GM18511 (cell line): ENCODE data around the gene C21orf58.

Experiments
- ATAC-seq: cut with Tn5 transposase; IDR thresholded peaks from one replicate; pipeline ENCODE4 v1.9.1; 2021; ENCODE audit warnings: mild to moderate bottlenecking, moderate library complexity; ENCODE audit not compliant: unreplicated experiment

The C21orf58 gene

DNA sequence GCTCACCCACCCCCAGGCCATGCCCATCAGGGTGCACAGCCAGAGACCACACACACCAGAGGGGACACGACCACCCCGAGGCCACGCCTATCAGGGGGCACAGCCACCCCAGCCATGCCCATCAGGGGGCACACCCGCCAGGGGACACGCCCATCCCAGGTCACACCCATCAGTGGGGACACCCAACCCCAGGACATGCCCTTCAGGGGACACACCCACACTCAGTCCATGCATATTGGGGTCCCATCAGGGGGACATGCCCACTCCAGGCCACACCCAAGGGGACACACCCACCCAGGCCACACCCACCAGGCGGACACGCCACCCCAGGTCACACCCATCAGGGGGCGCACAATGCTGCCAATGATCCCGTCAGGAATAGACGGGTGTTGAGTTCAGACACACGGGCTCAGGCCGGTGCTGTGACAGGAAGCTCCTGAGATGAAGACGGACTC lies 59.0 kb downstream of the C21orf58 start:
- ATAC-seq = no peak

DNA sequence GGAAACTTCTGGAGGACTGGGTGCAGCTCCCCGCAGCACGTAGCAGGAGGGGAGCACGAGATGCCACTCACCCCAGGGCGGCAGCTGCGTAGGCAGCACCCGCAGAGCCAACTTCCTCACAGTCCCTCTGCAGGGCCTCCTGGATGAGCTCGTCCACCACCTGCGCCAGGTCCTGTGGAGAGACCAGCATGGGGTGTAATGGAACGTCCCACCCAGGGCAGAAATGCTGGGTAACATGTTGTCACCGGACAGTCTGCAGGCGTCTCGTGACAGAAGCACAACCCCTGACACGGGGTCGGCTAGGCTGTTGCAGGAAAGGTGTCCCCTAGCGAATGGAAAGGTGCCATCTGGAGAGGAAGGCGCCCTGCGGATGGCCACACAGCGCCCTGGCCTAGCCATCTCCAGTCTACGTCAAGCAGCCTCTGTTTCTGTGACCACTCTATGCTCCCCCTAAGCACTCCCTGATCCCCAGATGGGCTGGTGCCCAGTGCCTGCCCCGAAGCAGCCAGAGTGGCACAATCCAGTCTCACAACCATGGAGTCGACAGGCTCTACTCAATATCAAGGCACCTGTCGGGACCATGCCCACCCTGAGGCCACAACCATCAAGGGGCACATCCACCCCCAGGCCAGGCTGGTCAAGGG lies 59.5 kb downstream of the C21orf58 start:
- ATAC-seq = no peak

DNA sequence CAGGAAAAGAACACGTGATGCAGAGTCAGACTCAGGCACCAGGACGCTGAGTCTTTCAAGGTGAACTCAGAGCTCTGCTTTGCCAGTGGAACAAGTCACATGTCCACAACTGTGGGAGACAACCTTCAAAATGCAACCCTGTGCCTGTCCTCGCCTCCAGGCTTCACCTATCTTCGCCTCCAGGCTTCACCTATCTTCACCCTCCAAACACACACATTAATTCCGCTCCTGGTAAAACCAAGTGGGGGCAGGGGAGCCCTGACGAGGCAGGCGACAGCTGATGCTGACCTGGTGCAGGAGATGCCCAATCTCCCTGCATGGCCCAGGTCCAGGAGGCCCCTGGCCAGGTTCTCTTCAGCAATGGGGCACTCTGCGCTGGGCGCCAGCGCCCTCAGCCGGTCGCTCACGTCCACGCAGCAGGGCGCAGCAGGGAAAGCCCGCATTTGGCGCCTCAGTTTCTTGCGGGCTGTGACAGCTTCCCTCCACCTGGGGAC lies 67.1 kb downstream of the C21orf58 start:
- ATAC-seq = no peak

DNA sequence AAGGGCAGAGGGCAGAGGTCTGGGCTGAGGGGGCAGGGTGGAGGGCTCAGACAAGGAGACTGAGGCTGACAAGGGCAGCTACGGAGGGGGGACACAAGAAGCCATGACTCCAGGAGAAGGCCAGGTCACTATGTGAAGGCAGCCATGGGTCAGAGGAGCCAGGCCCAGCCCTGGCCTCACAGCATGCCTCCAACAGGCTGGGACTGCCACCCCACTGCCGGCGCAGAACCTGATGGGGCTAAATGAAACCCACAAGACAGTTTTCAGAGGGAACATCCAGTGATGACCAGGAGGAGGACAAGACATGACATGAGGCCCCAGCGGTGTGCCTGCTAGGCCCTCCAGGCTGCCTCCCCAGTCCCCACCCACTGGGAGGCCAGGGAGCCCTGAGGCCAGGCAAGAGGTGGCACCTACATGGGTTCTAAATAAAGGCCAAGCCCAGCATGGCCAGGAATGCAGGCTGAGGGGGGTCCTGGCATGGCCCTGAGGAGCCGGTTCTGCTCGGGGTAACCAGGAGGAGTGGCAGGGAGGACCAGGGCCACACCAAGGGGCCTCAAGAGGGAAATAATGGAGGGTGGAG lies 67.8 kb downstream of the C21orf58 start:
- no peak for ATAC-seq

DNA sequence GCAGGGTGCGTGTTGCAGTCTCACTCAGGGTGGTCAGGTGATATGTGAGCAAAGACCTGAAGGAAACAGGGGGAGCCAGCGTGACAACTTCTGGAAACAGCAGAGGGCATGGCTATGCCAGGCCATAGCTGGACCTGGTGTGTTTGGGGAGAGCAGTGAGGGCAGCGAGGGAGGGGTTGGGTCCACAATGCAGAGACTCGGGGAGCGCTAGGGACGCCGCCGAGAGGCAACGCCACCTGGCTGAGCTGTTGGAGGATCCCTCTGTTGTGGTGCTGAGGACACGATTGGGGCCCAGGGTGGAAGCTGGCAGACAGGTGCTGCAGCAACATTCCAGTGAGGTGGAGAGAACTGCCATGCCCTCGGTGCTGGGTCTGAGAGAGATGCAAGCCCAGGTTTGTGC lies 68.5 kb downstream of the C21orf58 start:
- no peak for ATAC-seq

DNA sequence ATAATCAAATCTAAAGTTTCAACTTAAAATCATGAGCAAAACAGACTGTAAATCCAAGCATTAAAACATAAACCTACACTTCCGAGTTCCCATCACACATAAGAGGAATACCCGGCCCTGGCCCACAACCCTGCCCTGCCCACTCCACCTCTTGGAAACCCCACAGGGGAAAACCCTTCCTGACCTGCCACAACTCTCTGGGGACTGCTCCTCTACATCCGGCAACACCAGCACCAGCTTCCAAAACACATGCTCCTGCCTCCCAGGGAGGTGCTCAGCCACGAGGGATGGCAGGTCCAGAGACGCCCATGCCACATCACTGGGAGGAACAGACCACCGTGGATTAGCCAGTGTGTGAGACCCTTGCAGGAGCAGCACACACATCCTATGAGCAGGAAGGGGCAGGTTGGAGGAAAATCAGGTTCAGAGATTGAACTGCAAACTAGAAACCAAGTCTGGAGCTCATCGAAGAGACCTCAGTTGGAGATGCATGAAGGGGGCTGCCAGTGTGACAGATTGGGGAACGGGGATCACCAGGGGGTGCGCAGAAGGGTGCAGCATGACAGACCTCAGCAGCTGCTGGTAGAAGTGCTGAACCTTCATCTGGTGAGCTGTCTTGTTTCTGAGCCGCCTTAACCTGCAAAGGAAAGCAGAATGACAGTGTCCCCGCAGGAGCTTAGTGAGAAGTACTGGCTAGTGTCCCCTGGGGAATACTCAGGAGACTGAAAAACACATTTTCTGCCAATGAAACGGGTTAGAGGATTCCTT lies 69.3 kb downstream of the C21orf58 start:
- peak; percentile 75 for ATAC-seq

DNA sequence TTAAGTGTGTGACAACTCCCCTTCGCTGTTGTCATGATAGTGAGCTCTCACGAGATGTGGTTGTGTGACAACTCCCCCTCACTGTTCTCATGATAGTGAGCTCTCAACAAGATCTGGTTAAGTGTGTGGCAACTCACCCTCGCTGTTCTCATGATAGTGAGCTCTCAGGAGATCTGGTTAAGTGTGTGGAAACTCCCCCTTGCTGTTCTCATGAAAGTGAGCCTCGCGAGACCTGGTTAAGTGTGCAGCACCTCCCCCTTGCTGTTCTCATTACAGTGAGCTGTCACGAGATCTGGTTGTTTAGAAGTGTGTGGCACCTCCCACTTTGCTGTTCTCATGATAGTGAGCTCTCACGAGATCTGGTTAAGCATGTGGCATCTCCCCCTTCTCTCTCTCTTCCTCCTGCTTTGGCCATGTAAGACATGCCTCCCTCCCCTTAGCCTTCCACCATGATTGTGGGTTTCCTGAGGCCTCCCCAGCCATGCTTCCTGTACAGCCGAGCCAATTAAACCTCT lies 70.0 kb downstream of the C21orf58 start:
- peak; percentile 77 for ATAC-seq

DNA sequence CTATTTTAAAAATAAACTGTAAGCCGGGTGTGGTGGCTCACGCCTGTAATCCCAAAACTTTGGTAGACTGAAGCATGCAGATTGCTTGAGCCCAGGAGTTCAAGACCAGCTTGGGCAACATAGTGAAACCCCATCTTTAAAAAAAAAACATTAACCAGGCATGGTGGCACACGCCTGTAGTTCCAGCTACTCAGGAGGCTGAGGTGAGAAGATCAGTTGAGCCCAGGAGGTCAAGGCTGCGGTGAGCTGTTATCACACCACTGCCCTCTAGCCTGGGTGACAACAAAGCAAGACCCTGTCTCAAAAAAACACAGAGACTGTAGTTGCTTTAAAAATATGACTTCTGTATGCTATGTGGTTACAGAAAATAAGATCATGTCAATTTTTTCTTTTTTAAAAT lies 70.8 kb downstream of the C21orf58 start:
- no peak for ATAC-seq
